IPS DF 19.7 (cell line): ENCODE results near the gene P3R3URF.

Experiments
- DNase-seq: peaks from one replicate; pipeline ENCODE4 v3.0.0-alpha.2; 2013; ENCODE audit warnings: low read depth, low spot score

Gene P3R3URF

GRCh38 chr1:46132529-46133180 is 43.6 kb downstream of the P3R3URF start, which contains the start of gene PIK3R3:
TSS of gene PIK3R3 (minus strand) at chr1:46132629. CDS start at chr1:46131952, 677 bp downstream.
- DNase-seq, result peak; percentile 97

GRCh38 chr1:46131712-46132528 is 44.4 kb downstream of the P3R3URF start:
- DNase-seq, result no peak

GRCh38 chr1:46131093-46131492 is 45.2 kb downstream of the P3R3URF start:
- no peak for DNase-seq

GRCh38 chr1:46130606-46131005 is 45.7 kb downstream of the P3R3URF start:
- DNase-seq, result no peak

GRCh38 chr1:46130121-46130520 is 46.2 kb downstream of the P3R3URF start:
- DNase-seq, result no peak

- DNase-seq, result no peak
Observed at GRCh38 chr1:46128344-46128743, 47.9 kb downstream of the P3R3URF start.
